HG03521 (cell line): ENCODE results near the gene ARSG.

Experiments
- ATAC-seq: cut with Tn5 transposase; IDR thresholded peaks from one replicate; pipeline ENCODE4 v1.9.1; 2021; ENCODE audit warnings: mild to moderate bottlenecking, moderate library complexity; ENCODE audit not compliant: unreplicated experiment

The ARSG gene

GRCh38 chr17:68446626-68447041, 155.3 kb downstream of the ARSG start:
- ATAC-seq = no peak

GRCh38 chr17:68449021-68449739, 157.9 kb downstream of the ARSG start:
- no peak for ATAC-seq

- no peak for ATAC-seq
These were observed 159.1 kb downstream of the ARSG start for GRCh38 chr17:68450391-68450790.

GRCh38 chr17:68450801-68451200, 159.5 kb downstream of the ARSG start:
- ATAC-seq = no peak

GRCh38 chr17:68451670-68452354, 160.5 kb downstream of the ARSG start:
- no peak for ATAC-seq

- ATAC-seq = no peak
These were observed 161.5 kb downstream of the ARSG start for GRCh38 chr17:68452724-68453290.

- no peak for ATAC-seq
These were observed 162.8 kb downstream of the ARSG start for GRCh38 chr17:68453991-68454665.

GRCh38 chr17:68455901-68456338, 164.6 kb downstream of the ARSG start:
- no peak for ATAC-seq

GRCh38 chr17:68456339-68457167, 165.3 kb downstream of the ARSG start:
- ATAC-seq = no peak

- peak; percentile 25 for ATAC-seq
These were observed 165.9 kb downstream of the ARSG start, which contains the start of gene WIPI1 for GRCh38 chr17:68457168-68457538. Gene WIPI1 (minus strand): TSS chr17:68457496. CDS start chr17:68457421, 75 bp downstream.

- peak; percentile 80 for ATAC-seq
These were observed 166.4 kb downstream of the ARSG start for GRCh38 chr17:68457539-68458259.

- ATAC-seq = no peak
These were observed 167.2 kb downstream of the ARSG start for GRCh38 chr17:68458260-68459036.

- no peak for ATAC-seq
These were observed 167.8 kb downstream of the ARSG start for GRCh38 chr17:68459037-68459639.

GRCh38 chr17:68460146-68460545, 168.9 kb downstream of the ARSG start:
- ATAC-seq = no peak

- ATAC-seq = no peak
These were observed 169.4 kb downstream of the ARSG start for GRCh38 chr17:68460715-68461114.

- no peak for ATAC-seq
These were observed 169.8 kb downstream of the ARSG start for GRCh38 chr17:68461122-68461539.

GRCh38 chr17:68461589-68461988, 170.3 kb downstream of the ARSG start:
- ATAC-seq = no peak

- peak; percentile 38 for ATAC-seq
These were observed 171.3 kb downstream of the ARSG start for GRCh38 chr17:68462381-68463210.
